NT2/D1 (cell line): ENCODE measurements around the gene HLA-F.

Experiments used
- DNase-seq: peaks from one replicate; pipeline ENCODE4 v3.0.0-alpha.2; 2011; ENCODE audit warnings: low read depth, low spot score
- H3K27me3 ChIP-seq: 2 replicates; pipeline ENCODE4 v1.6.0; 2011; ENCODE audit warnings: mild to moderate bottlenecking; ENCODE audit not compliant: insufficient read length, insufficient read depth
- H3K36me3 ChIP-seq: 2 replicates; pipeline ENCODE4 v1.6.1; 2011; ENCODE audit warnings: mild to moderate bottlenecking, low read length, mixed read lengths; ENCODE audit not compliant: insufficient read depth, insufficient read length
- H3K4me1 ChIP-seq: 2 replicates; pipeline ENCODE4 v1.5.1; 2011; ENCODE audit not compliant: insufficient read depth, insufficient read length
- H3K4me3 ChIP-seq: 2 replicates; pipeline ENCODE4 v1.5.1; 2011; ENCODE audit warnings: low read depth; ENCODE audit not compliant: insufficient read length
- H3K9ac ChIP-seq: 2 replicates; pipeline ENCODE4 v1.6.0; 2011; ENCODE audit warnings: low read depth; ENCODE audit not compliant: insufficient read length
- H3K9me3 ChIP-seq: 2 replicates; pipeline ENCODE4 v1.5.1; 2011; ENCODE audit warnings: mild to moderate bottlenecking, low read length; ENCODE audit not compliant: insufficient read depth
- SUZ12 ChIP-seq: IDR thresholded peaks from 2 replicates; pipeline ENCODE4 v1.6.1; 2011; ENCODE audit not compliant: insufficient read length, insufficient read depth; ENCODE audit errors: extremely low read depth
- YY1 ChIP-seq: IDR thresholded peaks from 2 replicates; pipeline ENCODE4 v1.6.1; 2011; ENCODE audit not compliant: insufficient read length, insufficient read depth
- ZNF274 ChIP-seq: IDR thresholded peaks from 2 replicates; pipeline ENCODE4 v1.6.1; 2011; ENCODE audit warnings: mild to moderate bottlenecking, low read depth, low read length

The HLA-F gene

DNA sequence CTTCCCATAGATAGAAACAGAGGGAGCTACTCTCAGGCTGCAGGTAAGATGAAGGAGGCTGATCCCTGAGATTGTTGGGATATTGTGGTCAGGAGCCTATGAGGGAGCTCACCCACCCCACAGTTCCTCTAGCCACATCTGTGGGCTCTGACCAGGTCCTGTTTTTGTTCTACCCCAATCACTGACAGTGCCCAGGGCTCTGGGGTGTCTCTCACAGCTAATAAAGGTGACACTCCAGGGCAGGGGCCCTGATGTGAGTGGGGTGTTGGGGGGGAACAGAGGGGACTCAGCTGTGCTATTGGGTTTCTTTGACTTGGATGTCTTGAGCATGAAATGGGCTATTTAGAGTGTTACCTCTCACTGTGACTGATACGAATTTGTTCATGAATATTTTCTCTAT, 2.8 kb downstream of the HLA-F start:
- no peak for TF ChIP-seq ZNF274
- no peak for TF ChIP-seq SUZ12
- no peak for TF ChIP-seq YY1
- peaks cover 27% of the 10 kb centered on the region for H3K27me3 ChIP-seq
- DNase-seq, result no peak
- no peaks in the 10 kb centered on the region for H3K9me3 ChIP-seq
- H3K36me3 ChIP-seq, result peaks cover 3% of the 10 kb centered on the region
- H3K4me3 ChIP-seq, result no peak overlapping the region
- H3K9ac ChIP-seq, result no peak overlapping the region
- H3K4me1 ChIP-seq, result no peaks in the 10 kb centered on the region

DNA sequence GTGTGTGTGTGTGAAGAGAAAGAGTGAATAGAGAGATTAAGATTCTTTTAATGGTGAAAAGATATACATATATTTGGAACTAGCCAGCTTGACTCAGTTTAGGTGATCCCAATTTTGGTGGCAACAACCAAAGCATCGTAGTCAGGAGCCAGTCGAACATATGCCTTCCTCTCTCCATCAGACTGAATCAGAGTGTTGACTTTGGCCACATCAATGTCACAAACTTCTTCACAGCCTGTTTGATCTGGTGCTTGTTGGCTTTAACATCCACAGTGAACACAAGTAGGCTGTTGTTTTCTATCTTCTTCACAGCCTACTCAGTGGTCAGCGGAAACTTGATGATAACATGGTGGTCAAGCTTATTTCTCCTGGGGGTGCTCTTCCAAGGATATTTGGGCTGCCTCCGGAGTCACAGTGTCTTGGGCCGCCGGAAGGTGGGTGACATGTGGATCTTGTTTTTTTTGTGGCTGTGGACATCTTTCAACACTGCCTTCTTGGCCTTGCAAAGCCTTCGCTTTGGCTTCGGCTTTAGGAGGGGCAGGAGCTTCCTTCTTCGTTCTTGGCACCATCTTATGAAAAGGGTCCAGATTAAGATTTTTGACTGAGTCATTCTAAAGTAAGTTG, 3.4 kb downstream of the HLA-F start:
- H3K4me3 ChIP-seq, result no peak overlapping the region
- no peaks in the 10 kb centered on the region for H3K4me1 ChIP-seq
- no peak for DNase-seq
- H3K9me3 ChIP-seq, result no peaks in the 10 kb centered on the region
- peaks cover 3% of the 10 kb centered on the region for H3K36me3 ChIP-seq
- TF ChIP-seq SUZ12 (no peak), ZNF274 (no peak)
- no peak overlapping the region for H3K9ac ChIP-seq
- peaks cover 24% of the 10 kb centered on the region for H3K27me3 ChIP-seq

DNA sequence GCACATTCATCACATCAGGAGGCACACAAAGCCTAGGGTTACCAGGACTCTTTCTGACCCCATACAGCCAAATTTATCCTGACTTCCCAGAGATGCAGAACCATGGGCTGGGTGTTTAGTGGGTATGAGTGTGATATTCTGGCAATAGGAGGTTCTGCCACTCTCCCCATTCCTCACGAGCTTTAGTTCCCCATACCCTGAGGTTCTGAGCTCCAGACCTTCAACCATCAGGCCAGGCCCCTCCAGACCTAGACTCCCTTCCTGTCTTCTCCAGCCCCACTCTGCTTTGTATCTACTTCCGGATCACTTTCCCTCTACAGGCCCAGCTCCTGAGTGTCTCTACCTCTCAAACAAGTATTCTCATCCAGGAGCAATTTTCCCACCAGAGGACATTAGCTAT, 4.4 kb downstream of the HLA-F start:
- Histone ChIP-seq H3K4me1 (no peaks in the 10 kb centered on the region), H3K4me3 (no peak overlapping the region), H3K27me3 (peaks cover 21% of the 10 kb centered on the region), H3K9me3 (no peaks in the 10 kb centered on the region), H3K36me3 (peaks cover 3% of the 10 kb centered on the region), H3K9ac (no peak overlapping the region)
- DNase-seq, result no peak
- TF ChIP-seq YY1, result no peak
- TF ChIP-seq ZNF274, result no peak
- no peak for TF ChIP-seq SUZ12

DNA sequence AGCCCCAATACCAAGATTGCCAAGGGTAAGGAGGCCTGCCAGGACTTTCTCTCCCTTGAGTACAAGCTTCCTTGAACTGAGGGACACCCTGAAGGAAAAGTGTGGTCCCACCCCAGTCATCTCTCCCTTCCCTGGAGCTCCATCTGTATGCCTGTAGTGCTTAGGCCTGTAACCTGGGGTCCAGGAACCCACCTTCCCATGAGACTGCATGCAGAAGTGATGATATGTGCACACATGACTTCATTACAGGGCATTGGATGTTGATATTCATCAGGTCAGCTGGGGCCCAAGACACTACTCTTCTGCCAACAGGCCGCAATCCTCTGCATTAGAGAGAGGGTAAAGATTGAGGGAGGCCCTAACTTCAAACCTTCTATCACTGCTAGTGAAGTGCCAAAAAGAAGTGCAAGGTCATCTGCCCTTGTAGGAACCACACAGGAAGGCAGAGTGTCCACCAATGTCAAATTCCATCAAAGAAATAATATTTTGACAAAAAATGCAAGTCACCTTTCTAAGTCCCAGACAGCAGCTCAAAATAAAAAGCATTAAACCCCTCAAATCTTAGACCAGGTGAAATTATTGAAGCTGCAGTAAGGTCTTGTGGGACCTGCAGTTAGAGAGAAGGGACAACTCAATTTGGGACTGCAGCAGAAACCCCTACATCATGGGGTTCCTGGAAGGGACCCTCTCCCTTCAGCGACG, 5.1 kb downstream of the HLA-F start:
- no peak for DNase-seq
- Histone ChIP-seq H3K36me3 (peaks cover 3% of the 10 kb centered on the region), H3K9me3 (no peaks in the 10 kb centered on the region), H3K4me1 (no peaks in the 10 kb centered on the region), H3K9ac (no peak overlapping the region), H3K4me3 (no peak overlapping the region), H3K27me3 (peaks cover 21% of the 10 kb centered on the region)
- TF ChIP-seq SUZ12 (no peak), ZNF274 (no peak), YY1 (no peak)

DNA sequence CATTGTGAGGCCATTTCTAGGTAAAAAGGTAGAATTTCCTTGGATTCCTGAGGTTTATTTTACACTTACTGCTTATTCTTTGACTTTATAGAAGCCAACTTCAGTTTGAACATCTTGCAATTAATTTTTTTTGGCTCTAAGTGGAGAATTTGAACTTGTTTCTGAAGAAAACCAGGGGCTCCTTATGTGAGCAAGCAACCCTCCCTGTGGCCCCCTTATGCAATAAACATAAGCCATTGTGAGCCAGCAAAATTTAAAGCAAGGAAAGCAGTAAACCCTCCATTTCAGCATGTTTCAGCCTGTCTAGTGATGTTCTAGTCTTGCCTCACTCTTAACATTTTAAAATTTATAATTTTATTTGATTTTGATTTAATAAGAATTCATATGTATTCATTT, 5.6 kb downstream of the HLA-F start:
- Histone ChIP-seq H3K27me3 (peaks cover 17% of the 10 kb centered on the region), H3K9ac (no peak overlapping the region), H3K9me3 (no peaks in the 10 kb centered on the region), H3K4me1 (no peaks in the 10 kb centered on the region), H3K4me3 (no peak overlapping the region), H3K36me3 (peaks cover 3% of the 10 kb centered on the region)
- DNase-seq, result no peak
- TF ChIP-seq SUZ12 (no peak), ZNF274 (no peak), YY1 (no peak)

DNA sequence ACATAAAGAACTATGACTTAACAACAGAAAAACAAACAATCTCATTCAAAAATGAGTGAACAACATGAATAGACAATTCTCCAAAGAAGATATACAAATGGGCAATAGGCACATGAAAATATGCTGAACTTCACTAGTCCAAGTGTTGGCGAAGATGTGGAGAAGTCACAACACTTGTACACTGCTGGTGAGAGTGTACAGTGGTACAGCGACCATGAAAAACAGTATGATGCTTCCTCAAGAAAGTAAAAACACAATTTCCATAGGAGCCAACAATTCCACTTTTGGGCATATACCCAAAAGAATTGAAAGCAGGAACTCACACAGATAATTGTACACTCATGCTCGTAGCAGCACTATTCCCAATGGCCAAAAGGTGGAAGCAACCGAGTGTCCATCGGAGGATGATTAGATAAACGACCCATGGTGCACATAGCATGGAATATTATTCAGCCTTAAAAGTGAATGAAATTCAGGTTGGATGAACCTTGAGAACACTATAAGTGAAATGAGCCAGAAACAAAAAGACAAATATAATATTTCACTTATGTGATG, 6.6 kb downstream of the HLA-F start:
- Histone ChIP-seq H3K9ac (no peak overlapping the region), H3K36me3 (peaks cover 3% of the 10 kb centered on the region), H3K4me3 (no peak overlapping the region), H3K9me3 (no peaks in the 10 kb centered on the region), H3K4me1 (no peaks in the 10 kb centered on the region), H3K27me3 (peaks cover 8% of the 10 kb centered on the region)
- DNase-seq, result no peak
- no peak for TF ChIP-seq YY1
- no peak for TF ChIP-seq ZNF274
- TF ChIP-seq SUZ12, result no peak

DNA sequence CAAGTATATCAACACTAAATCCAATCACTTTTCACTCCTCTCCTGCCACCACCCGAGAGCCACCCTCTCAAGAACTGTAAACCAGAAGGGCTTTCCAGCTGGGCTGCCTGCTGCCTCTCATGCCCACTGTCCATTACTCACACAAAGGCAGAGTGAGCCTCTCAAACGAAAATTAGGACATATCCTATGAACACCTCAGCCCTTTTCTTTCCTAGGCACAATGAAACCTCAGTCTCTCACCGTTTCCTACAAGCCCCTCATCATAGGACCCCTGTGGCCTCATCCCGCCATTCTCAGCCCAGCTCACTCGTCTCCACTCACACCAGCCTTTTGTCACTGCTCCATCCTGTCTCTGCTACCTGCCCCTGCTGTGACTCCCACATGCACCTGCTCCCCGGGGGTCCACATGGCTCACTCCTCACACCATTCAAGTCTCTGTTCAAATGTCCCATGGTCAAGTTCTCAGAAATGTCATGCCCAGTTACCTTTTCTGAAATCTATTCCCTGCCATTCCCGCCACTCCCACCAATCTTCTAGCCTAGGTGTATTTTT, 7.4 kb downstream of the HLA-F start:
- H3K36me3 ChIP-seq, result peaks cover under 1% of the 10 kb centered on the region
- TF ChIP-seq ZNF274 (no peak), YY1 (no peak), SUZ12 (no peak)

More for the DNA sequence above, 7.4 kb downstream of the HLA-F start:
- Histone ChIP-seq H3K4me1 (no peaks in the 10 kb centered on the region), H3K4me3 (no peak overlapping the region), H3K27me3 (peaks cover under 1% of the 10 kb centered on the region), H3K9ac (no peak overlapping the region), H3K9me3 (no peaks in the 10 kb centered on the region)
- no peak for DNase-seq
